Lower leg skin (tissue), 3 donors: Measurements from ENCODE around the gene OGFR.

Experiments used
- POLR2A ChIP-seq, 2 donors: fragments of 450-650 bp; IDR thresholded peaks; one replicate each; pipeline ENCODE4 v1.6.1; 2016 to 2017; ENCODE audit warnings: antibody characterized with exemption in 2 of 2, mild to moderate bottlenecking in 1 of 2, moderate library complexity in 1 of 2
- TF ChIP-seq, protein P1 (sequence below), 3 donors: fragments of 450-650 bp; IDR thresholded peaks; one replicate each; pipeline ENCODE4 v1.5.1; 2016; ENCODE audit warnings: antibody characterized with exemption in 3 of 3, mild to moderate bottlenecking in 3 of 3, moderate library complexity in 2 of 3

GRCh38 chr20:62776692-62777527 lies 27.7 kb upstream of the OGFR start:
- TF ChIP-seq, protein P1, sequence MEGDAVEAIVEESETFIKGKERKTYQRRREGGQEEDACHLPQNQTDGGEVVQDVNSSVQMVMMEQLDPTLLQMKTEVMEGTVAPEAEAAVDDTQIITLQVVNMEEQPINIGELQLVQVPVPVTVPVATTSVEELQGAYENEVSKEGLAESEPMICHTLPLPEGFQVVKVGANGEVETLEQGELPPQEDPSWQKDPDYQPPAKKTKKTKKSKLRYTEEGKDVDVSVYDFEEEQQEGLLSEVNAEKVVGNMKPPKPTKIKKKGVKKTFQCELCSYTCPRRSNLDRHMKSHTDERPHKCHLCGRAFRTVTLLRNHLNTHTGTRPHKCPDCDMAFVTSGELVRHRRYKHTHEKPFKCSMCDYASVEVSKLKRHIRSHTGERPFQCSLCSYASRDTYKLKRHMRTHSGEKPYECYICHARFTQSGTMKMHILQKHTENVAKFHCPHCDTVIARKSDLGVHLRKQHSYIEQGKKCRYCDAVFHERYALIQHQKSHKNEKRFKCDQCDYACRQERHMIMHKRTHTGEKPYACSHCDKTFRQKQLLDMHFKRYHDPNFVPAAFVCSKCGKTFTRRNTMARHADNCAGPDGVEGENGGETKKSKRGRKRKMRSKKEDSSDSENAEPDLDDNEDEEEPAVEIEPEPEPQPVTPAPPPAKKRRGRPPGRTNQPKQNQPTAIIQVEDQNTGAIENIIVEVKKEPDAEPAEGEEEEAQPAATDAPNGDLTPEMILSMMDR (IDR thresholded peaks at IDR 0.05): no peak
- TF ChIP-seq POLR2A (IDR thresholded peaks at IDR 0.05): no peak
